Measurements from ENCODE around the gene ZNF555. TPM values are rescaled to one million over a fixed set of nuclear protein-coding genes. Genes with fewer than 3 reads are reported as not detected.

ZNF555 gene
- total and polyA plus RNA-seq, 9 of the 15 experiments (the other 6 are each of a cell fraction or from before 2014, with no cell fraction given) = 2.0 to 6.7 (median 5.4) TPM

DNA sequence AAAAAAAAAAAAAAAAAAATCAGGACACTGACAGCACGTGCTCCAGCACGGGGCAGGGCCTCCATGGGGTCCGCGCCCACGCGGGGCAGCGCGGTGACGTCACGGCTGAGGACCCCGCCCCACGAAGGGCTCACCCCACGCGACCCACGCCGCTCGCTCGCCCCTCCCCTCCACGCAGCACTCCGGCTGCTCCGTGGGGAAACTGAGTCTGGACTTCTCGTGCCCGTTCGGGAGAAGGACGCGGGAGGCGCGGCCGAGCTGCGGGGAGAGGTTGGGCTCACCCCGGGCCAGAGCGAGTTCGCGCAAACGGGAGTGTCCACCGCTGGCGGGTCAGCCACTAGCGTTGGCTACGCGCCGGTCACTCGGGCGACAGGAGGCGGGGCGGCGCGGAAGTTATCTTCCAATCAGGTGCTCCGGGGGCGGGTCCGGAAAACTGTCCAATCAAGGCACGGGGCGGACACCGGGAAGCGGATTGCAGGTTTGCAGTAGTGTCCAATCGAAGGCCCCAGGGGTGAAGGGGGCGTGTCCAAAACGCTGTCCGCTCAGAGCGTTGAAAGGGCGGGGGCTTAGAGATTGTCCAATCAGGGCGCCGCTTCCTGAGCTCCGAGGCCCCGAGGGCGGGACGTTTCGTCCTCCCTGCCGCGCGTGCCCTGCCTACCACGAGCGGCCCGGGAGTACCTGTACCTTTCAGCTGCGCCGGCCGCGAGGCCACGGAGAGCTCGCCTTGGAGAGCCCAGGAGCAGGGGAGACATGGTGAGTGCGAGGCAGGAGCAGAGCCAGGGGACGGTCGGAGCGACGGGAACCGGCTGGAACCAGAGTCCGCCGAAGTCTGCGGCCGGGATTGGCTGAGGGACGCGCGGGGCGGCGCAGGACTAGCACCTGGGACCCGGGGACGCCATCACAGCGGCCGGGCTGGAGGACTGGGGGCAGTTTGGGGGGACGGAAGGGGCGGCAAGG, 59.3 kb downstream of the ZNF555 start, which contains the start of gene ZNF57 (continued):
- TF ChIP-seq, protein P1, sequence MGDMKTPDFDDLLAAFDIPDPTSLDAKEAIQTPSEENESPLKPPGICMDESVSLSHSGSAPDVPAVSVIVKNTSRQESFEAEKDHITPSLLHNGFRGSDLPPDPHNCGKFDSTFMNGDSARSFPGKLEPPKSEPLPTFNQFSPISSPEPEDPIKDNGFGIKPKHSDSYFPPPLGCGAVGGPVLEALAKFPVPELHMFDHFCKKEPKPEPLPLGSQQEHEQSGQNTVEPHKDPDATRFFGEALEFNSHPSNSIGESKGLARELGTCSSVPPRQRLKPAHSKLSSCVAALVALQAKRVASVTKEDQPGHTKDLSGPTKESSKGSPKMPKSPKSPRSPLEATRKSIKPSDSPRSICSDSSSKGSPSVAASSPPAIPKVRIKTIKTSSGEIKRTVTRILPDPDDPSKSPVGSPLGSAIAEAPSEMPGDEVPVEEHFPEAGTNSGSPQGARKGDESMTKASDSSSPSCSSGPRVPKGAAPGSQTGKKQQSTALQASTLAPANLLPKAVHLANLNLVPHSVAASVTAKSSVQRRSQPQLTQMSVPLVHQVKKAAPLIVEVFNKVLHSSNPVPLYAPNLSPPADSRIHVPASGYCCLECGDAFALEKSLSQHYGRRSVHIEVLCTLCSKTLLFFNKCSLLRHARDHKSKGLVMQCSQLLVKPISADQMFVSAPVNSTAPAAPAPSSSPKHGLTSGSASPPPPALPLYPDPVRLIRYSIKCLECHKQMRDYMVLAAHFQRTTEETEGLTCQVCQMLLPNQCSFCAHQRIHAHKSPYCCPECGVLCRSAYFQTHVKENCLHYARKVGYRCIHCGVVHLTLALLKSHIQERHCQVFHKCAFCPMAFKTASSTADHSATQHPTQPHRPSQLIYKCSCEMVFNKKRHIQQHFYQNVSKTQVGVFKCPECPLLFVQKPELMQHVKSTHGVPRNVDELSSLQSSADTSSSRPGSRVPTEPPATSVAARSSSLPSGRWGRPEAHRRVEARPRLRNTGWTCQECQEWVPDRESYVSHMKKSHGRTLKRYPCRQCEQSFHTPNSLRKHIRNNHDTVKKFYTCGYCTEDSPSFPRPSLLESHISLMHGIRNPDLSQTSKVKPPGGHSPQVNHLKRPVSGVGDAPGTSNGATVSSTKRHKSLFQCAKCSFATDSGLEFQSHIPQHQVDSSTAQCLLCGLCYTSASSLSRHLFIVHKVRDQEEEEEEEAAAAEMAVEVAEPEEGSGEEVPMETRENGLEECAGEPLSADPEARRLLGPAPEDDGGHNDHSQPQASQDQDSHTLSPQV (IDR thresholded peaks at IDR 0.05) = no peak
- TF ChIP-seq ZNF140 (CRISPR knock-in tag; IDR thresholded peaks at IDR 0.05) (no peak), TRIM24 (IDR thresholded peaks at IDR 0.05) (no peak), SAFB (IDR thresholded peaks at IDR 0.05; ENCODE audit: borderline replicate concordance, low read depth, low read length) (peak; percentile 98)
- TF ChIP-seq, protein P2, sequence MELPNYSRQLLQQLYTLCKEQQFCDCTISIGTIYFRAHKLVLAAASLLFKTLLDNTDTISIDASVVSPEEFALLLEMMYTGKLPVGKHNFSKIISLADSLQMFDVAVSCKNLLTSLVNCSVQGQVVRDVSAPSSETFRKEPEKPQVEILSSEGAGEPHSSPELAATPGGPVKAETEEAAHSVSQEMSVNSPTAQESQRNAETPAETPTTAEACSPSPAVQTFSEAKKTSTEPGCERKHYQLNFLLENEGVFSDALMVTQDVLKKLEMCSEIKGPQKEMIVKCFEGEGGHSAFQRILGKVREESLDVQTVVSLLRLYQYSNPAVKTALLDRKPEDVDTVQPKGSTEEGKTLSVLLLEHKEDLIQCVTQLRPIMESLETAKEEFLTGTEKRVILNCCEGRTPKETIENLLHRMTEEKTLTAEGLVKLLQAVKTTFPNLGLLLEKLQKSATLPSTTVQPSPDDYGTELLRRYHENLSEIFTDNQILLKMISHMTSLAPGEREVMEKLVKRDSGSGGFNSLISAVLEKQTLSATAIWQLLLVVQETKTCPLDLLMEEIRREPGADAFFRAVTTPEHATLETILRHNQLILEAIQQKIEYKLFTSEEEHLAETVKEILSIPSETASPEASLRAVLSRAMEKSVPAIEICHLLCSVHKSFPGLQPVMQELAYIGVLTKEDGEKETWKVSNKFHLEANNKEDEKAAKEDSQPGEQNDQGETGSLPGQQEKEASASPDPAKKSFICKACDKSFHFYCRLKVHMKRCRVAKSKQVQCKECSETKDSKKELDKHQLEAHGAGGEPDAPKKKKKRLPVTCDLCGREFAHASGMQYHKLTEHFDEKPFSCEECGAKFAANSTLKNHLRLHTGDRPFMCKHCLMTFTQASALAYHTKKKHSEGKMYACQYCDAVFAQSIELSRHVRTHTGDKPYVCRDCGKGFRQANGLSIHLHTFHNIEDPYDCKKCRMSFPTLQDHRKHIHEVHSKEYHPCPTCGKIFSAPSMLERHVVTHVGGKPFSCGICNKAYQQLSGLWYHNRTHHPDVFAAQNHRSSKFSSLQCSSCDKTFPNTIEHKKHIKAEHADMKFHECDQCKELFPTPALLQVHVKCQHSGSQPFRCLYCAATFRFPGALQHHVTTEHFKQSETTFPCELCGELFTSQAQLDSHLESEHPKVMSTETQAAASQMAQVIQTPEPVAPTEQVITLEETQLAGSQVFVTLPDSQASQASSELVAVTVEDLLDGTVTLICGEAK (IDR thresholded peaks at IDR 0.05) = no peak
- TF ChIP-seq, protein P2 (CRISPR knock-in tag; IDR thresholded peaks at IDR 0.05) = peak; percentile 48; the same call in 1 of the 2 replicates
- TF ChIP-seq, protein P3, sequence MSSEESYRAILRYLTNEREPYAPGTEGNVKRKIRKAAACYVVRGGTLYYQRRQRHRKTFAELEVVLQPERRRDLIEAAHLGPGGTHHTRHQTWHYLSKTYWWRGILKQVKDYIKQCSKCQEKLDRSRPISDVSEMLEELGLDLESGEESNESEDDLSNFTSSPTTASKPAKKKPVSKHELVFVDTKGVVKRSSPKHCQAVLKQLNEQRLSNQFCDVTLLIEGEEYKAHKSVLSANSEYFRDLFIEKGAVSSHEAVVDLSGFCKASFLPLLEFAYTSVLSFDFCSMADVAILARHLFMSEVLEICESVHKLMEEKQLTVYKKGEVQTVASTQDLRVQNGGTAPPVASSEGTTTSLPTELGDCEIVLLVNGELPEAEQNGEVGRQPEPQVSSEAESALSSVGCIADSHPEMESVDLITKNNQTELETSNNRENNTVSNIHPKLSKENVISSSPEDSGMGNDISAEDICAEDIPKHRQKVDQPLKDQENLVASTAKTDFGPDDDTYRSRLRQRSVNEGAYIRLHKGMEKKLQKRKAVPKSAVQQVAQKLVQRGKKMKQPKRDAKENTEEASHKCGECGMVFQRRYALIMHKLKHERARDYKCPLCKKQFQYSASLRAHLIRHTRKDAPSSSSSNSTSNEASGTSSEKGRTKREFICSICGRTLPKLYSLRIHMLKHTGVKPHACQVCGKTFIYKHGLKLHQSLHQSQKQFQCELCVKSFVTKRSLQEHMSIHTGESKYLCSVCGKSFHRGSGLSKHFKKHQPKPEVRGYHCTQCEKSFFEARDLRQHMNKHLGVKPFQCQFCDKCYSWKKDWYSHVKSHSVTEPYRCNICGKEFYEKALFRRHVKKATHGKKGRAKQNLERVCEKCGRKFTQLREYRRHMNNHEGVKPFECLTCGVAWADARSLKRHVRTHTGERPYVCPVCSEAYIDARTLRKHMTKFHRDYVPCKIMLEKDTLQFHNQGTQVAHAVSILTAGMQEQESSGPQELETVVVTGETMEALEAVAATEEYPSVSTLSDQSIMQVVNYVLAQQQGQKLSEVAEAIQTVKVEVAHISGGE (CRISPR knock-in tag; IDR thresholded peaks at IDR 0.05) = no peak

All from K562 (cell line).